Epidermal melanocyte (primary cell): Measurements from ENCODE around the gene ITPKB.
"Not testable (repeated sequence)": the region's sequence is repeated elsewhere in the genome, so short reads cannot be mapped to it uniquely, and the experiment has no call there.

Experiments
- DNase-seq: peaks from one replicate; pipeline ENCODE4 v3.0.0; 2011; ENCODE audit warnings: low spot score; ENCODE audit not compliant: insufficient read length

ITPKB gene

GRCh38 chr1:226761322-226761721, 22.2 kb upstream of the ITPKB start:
- no peak for DNase-seq

- DNase-seq, result no peak
Observed at GRCh38 chr1:226754793-226755533, 15.9 kb upstream of the ITPKB start.

GRCh38 chr1:226754097-226754496, 15.0 kb upstream of the ITPKB start:
- no peak for DNase-seq

GRCh38 chr1:226751703-226752102, 12.6 kb upstream of the ITPKB start:
- no peak for DNase-seq

- no peak for DNase-seq
Observed at GRCh38 chr1:226751214-226751613, 12.1 kb upstream of the ITPKB start.

GRCh38 chr1:226749467-226749866, 10.4 kb upstream of the ITPKB start:
- no peak for DNase-seq

- no peak for DNase-seq
Observed at GRCh38 chr1:226748306-226748705, 9.2 kb upstream of the ITPKB start.

GRCh38 chr1:226747519-226748263, 8.6 kb upstream of the ITPKB start:
- DNase-seq, result not testable (repeated sequence)

GRCh38 chr1:226743259-226743658, 4.2 kb upstream of the ITPKB start:
- no peak for DNase-seq

GRCh38 chr1:226741009-226741408, 1.9 kb upstream of the ITPKB start:
- DNase-seq, result no peak

- DNase-seq, result no peak
Observed at GRCh38 chr1:226739696-226740065, 599 bp upstream of the ITPKB start.

- no peak for DNase-seq
Observed at GRCh38 chr1:226738421-226738994, 574 bp downstream of the ITPKB start.

- no peak for DNase-seq
Observed at GRCh38 chr1:226737819-226738420, 1.2 kb downstream of the ITPKB start.

GRCh38 chr1:226736908-226737818, 1.9 kb downstream of the ITPKB start:
- no peak for DNase-seq

GRCh38 chr1:226736001-226736907, 2.8 kb downstream of the ITPKB start:
- DNase-seq, result no peak

- DNase-seq, result no peak
Observed at GRCh38 chr1:226735576-226735975, 3.5 kb downstream of the ITPKB start.

GRCh38 chr1:226734611-226735153, 4.4 kb downstream of the ITPKB start:
- DNase-seq, result no peak

- DNase-seq, result no peak
Observed at GRCh38 chr1:226733876-226734275, 5.2 kb downstream of the ITPKB start.

GRCh38 chr1:226733304-226733703, 5.8 kb downstream of the ITPKB start:
- no peak for DNase-seq

- DNase-seq, result no peak
Observed at GRCh38 chr1:226732856-226733291, 6.2 kb downstream of the ITPKB start.
